Right forelimb (tissue), 1 donor: ENCODE data around the gene SIMC1.
A peak's percentile ranks its signal among the peaks of the same experiment; 100 is the strongest.
"Not testable (repeated sequence)": the region's sequence is repeated elsewhere in the genome, so short reads cannot be mapped to it uniquely, and the experiment has no call there.

ENCODE experiments used
- DNase-seq: peaks from one replicate; pipeline ENCODE4 v3.0.0-alpha.2; 2018

Gene SIMC1

GRCh38 chr5:176237971-176238644 is at the start of gene SIMC1:
TSS of gene SIMC1 (plus strand) at chr5:176238424. CDS start at chr5:176238509, 85 bp downstream.
- peak; percentile 45 for DNase-seq

GRCh38 chr5:176188506-176189193 is 49.6 kb upstream of the SIMC1 start:
- no peak for DNase-seq

- DNase-seq, result no peak
Measured at GRCh38 chr5:176189857-176190256, 48.4 kb upstream of the SIMC1 start.

- DNase-seq, result no peak
Measured at GRCh38 chr5:176190886-176191755, 47.1 kb upstream of the SIMC1 start.

- DNase-seq, result no peak
Measured at GRCh38 chr5:176192094-176192721, 46.0 kb upstream of the SIMC1 start.

- DNase-seq, result not testable (repeated sequence)
Measured at GRCh38 chr5:176192722-176193117, 45.5 kb upstream of the SIMC1 start.

GRCh38 chr5:176193636-176194035 is 44.6 kb upstream of the SIMC1 start:
- DNase-seq, result not testable (repeated sequence)

GRCh38 chr5:176194238-176195083 is 43.8 kb upstream of the SIMC1 start:
- DNase-seq, result not testable (repeated sequence)

GRCh38 chr5:176195084-176195413 is 43.2 kb upstream of the SIMC1 start:
- DNase-seq, result not testable (repeated sequence)

- DNase-seq, result not testable (repeated sequence)
Measured at GRCh38 chr5:176195487-176196207, 42.6 kb upstream of the SIMC1 start.

GRCh38 chr5:176196781-176197180 is 41.4 kb upstream of the SIMC1 start:
- DNase-seq, result not testable (repeated sequence)

GRCh38 chr5:176197234-176197858 is 40.9 kb upstream of the SIMC1 start:
- DNase-seq, result not testable (repeated sequence)

GRCh38 chr5:176198299-176198698 is 39.9 kb upstream of the SIMC1 start:
- not testable (repeated sequence) for DNase-seq

- not testable (repeated sequence) for DNase-seq
Measured at GRCh38 chr5:176198991-176199733, 39.1 kb upstream of the SIMC1 start.

- not testable (repeated sequence) for DNase-seq
Measured at GRCh38 chr5:176199803-176200399, 38.3 kb upstream of the SIMC1 start.

- no peak for DNase-seq
Measured at GRCh38 chr5:176201811-176202210, 36.4 kb upstream of the SIMC1 start.

- no peak for DNase-seq
Measured at GRCh38 chr5:176203086-176203485, 35.1 kb upstream of the SIMC1 start.

GRCh38 chr5:176203535-176203934 is 34.7 kb upstream of the SIMC1 start:
- DNase-seq, result not testable (repeated sequence)

- not testable (repeated sequence) for DNase-seq
Measured at GRCh38 chr5:176214466-176215021, 23.7 kb upstream of the SIMC1 start.
